Mesendoderm (in vitro differentiated cells): ENCODE data around the gene MRTO4. TPM values are rescaled to one million over a fixed set of nuclear protein-coding genes. Genes with fewer than 3 reads are reported as not detected.

Experiments used
- DNase-seq: peaks from one replicate; pipeline ENCODE4 v3.0.0; 2013
- H2AK5ac ChIP-seq: 2 replicates; pipeline ENCODE4 v1.6.1; 2013; ENCODE audit warnings: low read length, inconsistent platforms
- H2BK120ac ChIP-seq: 2 replicates; pipeline ENCODE4 v1.6.1; 2013; ENCODE audit warnings: low read depth, mild to moderate bottlenecking, low read length, moderate library complexity, mixed read lengths
- H2BK15ac ChIP-seq: replicated peaks from 2 replicates; pipeline ENCODE4 v1.6.1; 2013; ENCODE audit warnings: low read depth, mild to moderate bottlenecking, moderate library complexity
- H2BK5ac ChIP-seq: 2 replicates; pipeline ENCODE4 v1.6.1; 2013; ENCODE audit warnings: low read length, inconsistent platforms
- H3K18ac ChIP-seq: 2 replicates; pipeline ENCODE4 v1.6.1; 2013; ENCODE audit warnings: mild to moderate bottlenecking, low read length, mixed read lengths
- H3K23ac ChIP-seq: one replicate; pipeline ENCODE4 v1.6.1; 2013; ENCODE audit warnings: low read length
- H3K27ac ChIP-seq: 2 replicates; pipeline ENCODE4 v1.5.1; 2013; ENCODE audit warnings: low read depth, mild to moderate bottlenecking, inconsistent platforms, low read length, moderate library complexity
- H3K27me3 ChIP-seq: 2 replicates; pipeline ENCODE4 v1.6.1; 2013; ENCODE audit warnings: low read length, control low read depth, mild to moderate bottlenecking, inconsistent platforms; ENCODE audit not compliant: insufficient read depth, poor library complexity
- H3K36me3 ChIP-seq: 2 replicates; pipeline ENCODE4 v1.6.1; 2013; ENCODE audit warnings: low read length, inconsistent platforms; ENCODE audit not compliant: control insufficient read depth, insufficient read depth
- H3K4ac ChIP-seq: one replicate; pipeline ENCODE4 v1.6.1; 2013; ENCODE audit warnings: low read depth, mild to moderate bottlenecking, low read length, moderate library complexity
- H3K4me1 ChIP-seq: 2 replicates; pipeline ENCODE4 v1.6.1; 2013; ENCODE audit warnings: low read depth, low read length, inconsistent platforms; ENCODE audit not compliant: control insufficient read depth
- H3K4me2 ChIP-seq: 2 replicates; pipeline ENCODE4 v1.6.1; 2013; ENCODE audit warnings: low read length
- H3K4me3 ChIP-seq: 2 replicates; pipeline ENCODE4 v1.5.1; 2013; ENCODE audit warnings: mild to moderate bottlenecking, low read length
- H3K56ac ChIP-seq: one replicate; pipeline ENCODE4 v1.6.1; 2013; ENCODE audit warnings: low read length
- H3K79me1 ChIP-seq: 2 replicates; pipeline ENCODE4 v1.6.1; 2013; ENCODE audit warnings: low read length, inconsistent platforms
- H3K79me2 ChIP-seq: 2 replicates; pipeline ENCODE4 v1.6.1; 2013; ENCODE audit warnings: mild to moderate bottlenecking, low read length; ENCODE audit not compliant: control insufficient read depth, insufficient read depth
- H3K9ac ChIP-seq: 2 replicates; pipeline ENCODE4 v1.6.1; 2013; ENCODE audit warnings: low read length, inconsistent platforms
- H4K5ac ChIP-seq: one replicate; pipeline ENCODE4 v1.6.1; 2013; ENCODE audit warnings: low read length
- H4K8ac ChIP-seq: one replicate; pipeline ENCODE4 v1.6.1; 2013; ENCODE audit warnings: low read depth, mild to moderate bottlenecking, control low read depth, low read length, moderate library complexity
- WGBS: extraction: QIAGEN DNeasy Blood & Tissue Kit; methylation state at CpG from one replicate; pipeline ENCODE4 v1.1.7; 2013; ENCODE audit warnings: low lambda C conversion rate, missing lambda C conversion rate; ENCODE audit not compliant: insufficient coverage; ENCODE audit errors: extremely low coverage; 5-methylcytosine and 5-hydroxymethylcytosine counted together
- polyA plus RNA-seq, 2 experiments: library from polyadenylated mRNA; stranded (reverse); fragments of 200-250 nt; gene quantifications; one replicate each; pipeline ENCODE4 v1.2.3, GENCODE V29; 2013

MRTO4 gene
- polyA plus RNA-seq (2013, experiment 1 of 2), result 77.1 TPM
- 77.5 TPM for polyA plus RNA-seq (2013, experiment 2 of 2)

DNA sequence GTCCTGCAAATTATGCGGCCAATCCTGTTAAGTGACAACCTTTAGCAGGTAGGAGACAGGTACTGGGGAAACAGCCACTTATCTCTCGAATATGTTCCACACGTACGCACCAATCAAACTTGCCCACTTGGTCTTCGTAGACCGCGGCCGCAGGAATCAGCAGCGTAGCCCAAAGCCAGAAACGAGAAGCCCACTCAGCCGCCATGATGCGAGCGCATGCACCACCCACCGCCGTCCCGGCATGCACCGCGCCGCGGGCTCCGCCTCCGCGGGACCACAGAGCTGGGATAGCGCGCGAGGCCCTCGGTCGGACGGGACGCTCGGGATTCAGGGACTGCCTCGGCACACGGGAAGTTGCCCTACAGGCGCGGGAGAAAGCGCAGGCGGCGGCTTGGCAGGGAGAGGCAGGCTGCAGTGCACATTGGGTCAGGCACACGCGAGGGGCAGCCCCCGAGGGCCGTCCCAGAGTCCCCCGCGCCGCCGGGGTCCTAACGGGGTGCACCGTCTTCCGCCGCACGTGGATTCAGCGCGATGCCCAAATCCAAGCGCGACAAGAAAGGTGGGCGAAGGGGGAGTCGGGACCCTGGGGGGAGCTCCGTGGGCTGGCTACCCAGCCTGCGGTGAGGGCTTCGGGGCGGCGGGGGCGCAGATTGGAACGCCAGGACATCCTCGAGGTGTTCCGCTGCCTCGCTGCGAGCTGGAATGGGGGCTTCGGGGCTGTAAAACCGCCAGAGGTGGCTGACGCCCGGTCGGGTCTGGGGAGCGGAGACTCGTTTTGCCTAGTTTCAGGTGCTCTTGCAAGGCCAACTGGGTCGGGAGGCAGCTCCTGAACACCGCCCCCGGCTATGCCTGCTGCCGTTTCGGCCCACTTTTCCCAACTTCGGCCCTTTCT, at the start of gene MRTO4, which contains the start of gene EMC1:
TSS of gene MRTO4 (plus strand) at position 501 of the 892 bp plus-strand sequence. CDS start at position 532, 31 bp downstream.
TSS of gene EMC1 (minus strand) at position 220 of the 892 bp plus-strand sequence. CDS start at position 205, 15 bp downstream.
- H3K27me3 ChIP-seq, result no peaks in the 10 kb centered on the region

DNA sequence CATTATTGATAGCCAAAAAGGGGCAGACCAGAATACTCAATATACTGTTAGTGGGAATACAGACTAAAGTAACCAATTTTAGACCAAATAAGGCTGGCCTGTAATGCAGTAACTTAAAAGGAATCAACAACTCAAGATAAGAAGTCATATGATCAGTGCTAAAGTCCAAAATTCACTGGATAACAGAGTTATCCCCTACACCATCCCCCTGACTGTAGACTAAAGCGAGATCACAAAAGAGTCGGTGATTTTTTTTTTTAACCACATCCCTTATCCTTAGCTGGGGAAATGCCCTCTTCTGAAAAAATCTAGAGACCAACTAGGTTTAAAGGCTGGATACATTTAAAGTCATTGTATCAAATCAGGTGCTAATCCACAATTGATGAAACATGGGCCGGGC, 49.2 kb upstream of the MRTO4 start:
- Histone ChIP-seq H3K4me1 (no peaks in the 10 kb centered on the region), H4K5ac (no peak overlapping the region), H2AK5ac (no peak overlapping the region), H4K8ac (no peak overlapping the region), H3K4me2 (no peak overlapping the region), H3K79me1 (peaks cover 13% of the 10 kb centered on the region), H3K79me2 (peaks cover 66% of the 10 kb centered on the region), H3K4me3 (no peak overlapping the region), H3K9ac (no peak overlapping the region), H3K27me3 (no peaks in the 10 kb centered on the region), H3K56ac (no peak overlapping the region), H2BK5ac (no peak overlapping the region), H3K18ac (no peak overlapping the region), H3K36me3 (peaks cover 2% of the 10 kb centered on the region), H2BK120ac (no peak overlapping the region), H3K4ac (no peak overlapping the region), H3K23ac (no peak overlapping the region), H3K27ac (no peak overlapping the region), H2BK15ac (no peak overlapping the region)
- no peak for DNase-seq
- WGBS, result no CpG with 5 or more reads among the region's 3 CpGs

More for the DNA sequence above, at the start of gene MRTO4, which contains the start of gene EMC1:
- Histone ChIP-seq H2BK120ac (peak within 1 kb of the TSS; percentile 85), H3K23ac (peak within 1 kb of the TSS; percentile 80), H2AK5ac (peak within 1 kb of the TSS; percentile 94), H4K5ac (peak within 1 kb of the TSS; percentile 33), H3K4me2 (peak within 1 kb of the TSS; percentile 88), H2BK15ac (no peak within 1 kb of the TSS), H3K9ac (peak within 1 kb of the TSS; percentile 95), H3K79me1 (peaks cover 25% of the 10 kb centered on the region), H3K56ac (peak within 1 kb of the TSS; percentile 100), H3K4me3 (peak within 1 kb of the TSS; percentile 100), H4K8ac (no peak within 1 kb of the TSS), H3K4ac (peak within 1 kb of the TSS; percentile 39), H3K79me2 (peaks cover 70% of the 10 kb centered on the region), H2BK5ac (peak within 1 kb of the TSS; percentile 93), H3K36me3 (no peaks in the 10 kb centered on the region), H3K27ac (peak within 1 kb of the TSS; percentile 97), H3K4me1 (peaks cover 6% of the 10 kb centered on the region), H3K18ac (peak within 1 kb of the TSS; percentile 63)
- WGBS, result no CpG with 5 or more reads among the region's 81 CpGs
- DNase-seq, result peak; percentile 92

DNA sequence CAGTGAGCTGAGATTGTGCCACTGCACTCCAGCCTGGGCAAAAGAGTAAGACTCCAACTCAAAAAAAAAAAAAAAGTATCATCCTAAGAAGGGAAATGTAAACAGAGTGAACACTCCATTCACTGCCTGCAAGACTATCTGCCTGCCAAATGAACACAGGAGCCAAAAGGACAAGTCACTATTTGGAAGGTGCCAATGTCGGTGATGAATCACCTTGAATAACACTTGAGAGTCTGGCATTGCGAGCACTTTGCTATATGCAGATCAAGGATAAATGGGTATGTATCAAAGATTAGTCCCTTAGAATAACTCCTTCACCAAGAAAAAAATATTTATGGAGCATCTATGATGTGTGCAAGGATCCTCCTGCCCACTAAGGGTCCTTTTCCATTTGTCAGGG, 48.2 kb upstream of the MRTO4 start:
- Histone ChIP-seq H4K5ac (no peak overlapping the region), H3K9ac (no peak overlapping the region)
- DNase-seq, result no peak

DNA sequence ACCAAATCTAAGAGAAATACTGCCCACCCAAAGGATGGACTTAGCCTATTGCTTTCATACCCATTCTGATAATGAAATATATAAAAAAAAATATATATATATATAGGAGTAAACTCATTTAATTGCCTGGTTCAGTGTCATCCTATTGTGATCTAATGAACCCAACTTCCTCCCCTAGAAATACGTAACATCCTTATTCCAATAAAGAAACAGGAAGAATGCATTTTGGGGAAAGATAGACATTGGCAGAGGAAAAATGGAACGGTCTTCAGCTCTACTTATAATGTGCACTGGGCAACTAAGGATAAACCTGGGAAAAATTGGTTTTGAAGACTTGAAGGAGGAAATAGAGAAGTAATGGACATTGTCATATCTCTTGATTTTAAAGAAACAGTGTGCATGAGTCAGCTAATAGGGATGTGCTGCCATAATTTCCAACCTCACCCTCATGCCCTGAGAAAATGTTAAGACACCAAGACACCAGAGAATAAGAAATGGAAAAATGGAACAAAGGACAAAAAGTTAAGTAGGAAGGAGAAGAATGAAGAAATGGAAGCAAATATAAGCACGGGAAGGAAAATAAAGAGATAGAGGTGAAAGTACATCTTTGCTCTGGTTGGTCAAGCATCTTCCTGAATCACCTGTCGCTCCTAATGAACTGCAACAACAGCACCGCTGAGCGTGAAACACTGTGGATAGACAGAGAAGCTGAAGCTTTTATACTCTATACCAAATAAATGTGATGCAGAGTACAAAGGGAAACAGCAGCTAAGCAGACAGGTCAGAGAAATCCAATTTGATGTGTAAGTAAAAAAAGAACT, 46.9 kb upstream of the MRTO4 start:
- no peak overlapping the region for H3K18ac ChIP-seq
- H2BK5ac ChIP-seq, result no peak overlapping the region
- no peak for DNase-seq
- no peak overlapping the region for H3K4me2 ChIP-seq
- H3K36me3 ChIP-seq, result no peaks in the 10 kb centered on the region
- no peak overlapping the region for H4K5ac ChIP-seq
- H3K27ac ChIP-seq, result no peak overlapping the region
- H3K56ac ChIP-seq, result no peak overlapping the region
- H3K4ac ChIP-seq, result no peak overlapping the region
- no peak overlapping the region for H4K8ac ChIP-seq
- no peak overlapping the region for H2AK5ac ChIP-seq
- peaks cover 88% of the 10 kb centered on the region for H3K79me2 ChIP-seq
- H3K23ac ChIP-seq, result no peak overlapping the region
- H3K9ac ChIP-seq, result no peak overlapping the region
- H3K4me1 ChIP-seq, result no peaks in the 10 kb centered on the region
- H3K79me1 ChIP-seq, result peaks cover 13% of the 10 kb centered on the region
- H3K4me3 ChIP-seq, result no peak overlapping the region
- no CpG with 5 or more reads among the region's 6 CpGs for WGBS
- no peak overlapping the region for H2BK15ac ChIP-seq
- H2BK120ac ChIP-seq, result no peak overlapping the region
- H3K27me3 ChIP-seq, result no peaks in the 10 kb centered on the region

More for the DNA sequence above, 48.2 kb upstream of the MRTO4 start:
- H3K79me2 ChIP-seq, result peaks cover 76% of the 10 kb centered on the region
- no peak overlapping the region for H2BK15ac ChIP-seq
- H3K79me1 ChIP-seq, result peaks cover 13% of the 10 kb centered on the region
- no peak overlapping the region for H3K18ac ChIP-seq
- no peak overlapping the region for H4K8ac ChIP-seq
- no peak overlapping the region for H3K56ac ChIP-seq
- H3K36me3 ChIP-seq, result no peaks in the 10 kb centered on the region
- H3K27ac ChIP-seq, result no peak overlapping the region
- H2BK120ac ChIP-seq, result no peak overlapping the region
- no peak overlapping the region for H3K4ac ChIP-seq
- no peak overlapping the region for H2AK5ac ChIP-seq
- H3K27me3 ChIP-seq, result no peaks in the 10 kb centered on the region
- no peak overlapping the region for H3K4me2 ChIP-seq
- no peaks in the 10 kb centered on the region for H3K4me1 ChIP-seq
- H3K4me3 ChIP-seq, result no peak overlapping the region
- H3K23ac ChIP-seq, result no peak overlapping the region
- no CpG with 5 or more reads among the region's 2 CpGs for WGBS
- H2BK5ac ChIP-seq, result no peak overlapping the region

DNA sequence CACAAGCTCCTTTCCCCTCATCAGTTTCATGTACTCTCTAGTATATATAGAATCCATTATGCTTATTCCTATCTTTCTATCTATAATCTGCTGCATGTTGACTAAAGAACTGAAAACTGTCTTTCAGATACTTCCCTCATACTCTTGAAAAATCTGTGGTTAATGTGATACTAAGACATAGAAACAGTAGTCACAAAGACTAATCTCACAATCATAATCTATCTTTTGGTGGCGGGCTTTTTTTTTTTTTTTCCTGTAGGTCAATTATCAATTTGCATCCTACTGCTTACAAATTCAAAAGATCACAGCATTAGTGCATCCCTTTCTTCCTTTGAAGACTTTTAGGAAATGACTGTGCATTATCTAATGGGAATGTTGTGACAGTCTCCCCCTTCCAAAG, 46.2 kb upstream of the MRTO4 start:
- H2BK120ac ChIP-seq, result no peak overlapping the region
- H3K4me2 ChIP-seq, result no peak overlapping the region
- H3K36me3 ChIP-seq, result no peaks in the 10 kb centered on the region
- no peak overlapping the region for H4K5ac ChIP-seq
- H3K4me1 ChIP-seq, result no peaks in the 10 kb centered on the region
- no peak overlapping the region for H3K4me3 ChIP-seq
- H3K4ac ChIP-seq, result no peak overlapping the region
- H3K27me3 ChIP-seq, result no peaks in the 10 kb centered on the region
- H4K8ac ChIP-seq, result no peak overlapping the region
- H2BK15ac ChIP-seq, result no peak overlapping the region
- H2AK5ac ChIP-seq, result no peak overlapping the region
- H3K18ac ChIP-seq, result no peak overlapping the region
- no peak overlapping the region for H3K23ac ChIP-seq
- H2BK5ac ChIP-seq, result no peak overlapping the region
- no peak for DNase-seq
- no peak overlapping the region for H3K27ac ChIP-seq
- WGBS, result no CpG with 5 or more reads among the region's 1 CpG
- H3K79me1 ChIP-seq, result peaks cover 13% of the 10 kb centered on the region
- H3K9ac ChIP-seq, result no peak overlapping the region
- peaks cover 86% of the 10 kb centered on the region for H3K79me2 ChIP-seq
- H3K56ac ChIP-seq, result no peak overlapping the region
